Erythroblast (primary cell): ENCODE results near the gene GAPDHS.

Experiments used
- DNase-seq, 2 experiments: peaks; one replicate each; lab custom pipeline; 2025; lab: John Stamatoyannopoulos, UW
- GATA1 ChIP-seq: IDR thresholded peaks from 2 replicates; pipeline ENCODE4 v1.6.1; 2011; ENCODE audit warnings: low read depth, mild to moderate bottlenecking, control low read depth, low read length, moderate library complexity
- POLR2A ChIP-seq: IDR thresholded peaks from 2 replicates; pipeline ENCODE4 v1.6.1; 2011; ENCODE audit warnings: mild to moderate bottlenecking, low read length

Gene GAPDHS

DNA sequence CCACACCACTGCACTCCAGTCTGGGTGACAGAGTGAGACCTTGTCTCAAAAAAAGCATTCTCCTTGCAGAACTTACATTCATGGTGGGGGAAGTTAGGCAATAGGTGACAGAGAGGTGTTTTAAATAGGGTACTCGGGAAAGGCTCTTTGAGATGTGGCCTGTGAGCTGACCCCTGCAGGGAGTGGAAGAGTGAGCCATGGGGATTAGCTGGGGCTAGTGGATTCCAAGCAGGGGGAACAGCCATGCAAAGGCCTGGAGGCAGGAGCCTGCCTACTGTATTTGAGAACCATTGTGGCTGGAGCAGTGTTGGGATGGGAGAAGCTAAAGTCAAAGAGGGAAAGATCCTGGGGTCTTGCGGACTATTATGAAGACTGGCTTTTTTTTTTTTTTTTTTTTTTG lies 15.9 kb upstream of the GAPDHS start:
- no peak for DNase-seq
- TF ChIP-seq GATA1 (no peak), POLR2A (no peak)

DNA sequence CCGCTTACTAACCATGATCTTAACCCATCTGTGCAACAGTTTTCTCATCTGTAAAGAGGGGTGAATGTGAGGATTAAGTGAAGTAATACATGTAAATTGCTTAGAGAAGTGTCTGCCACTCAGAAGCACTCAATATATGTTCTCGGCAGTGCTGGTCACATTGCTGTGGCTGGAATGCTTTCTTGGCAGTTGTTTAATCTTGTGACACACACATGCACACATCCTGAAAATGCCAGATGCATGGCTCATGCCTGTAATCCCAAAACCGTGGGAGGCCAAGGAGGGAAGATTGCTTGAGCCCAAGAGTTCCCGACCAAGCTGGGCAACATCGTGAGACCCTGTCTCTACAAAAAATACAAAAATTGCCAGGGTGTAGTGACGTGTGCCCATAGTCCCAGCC lies 14.9 kb upstream of the GAPDHS start:
- no peak for DNase-seq
- TF ChIP-seq POLR2A, result no peak
- TF ChIP-seq GATA1, result no peak

DNA sequence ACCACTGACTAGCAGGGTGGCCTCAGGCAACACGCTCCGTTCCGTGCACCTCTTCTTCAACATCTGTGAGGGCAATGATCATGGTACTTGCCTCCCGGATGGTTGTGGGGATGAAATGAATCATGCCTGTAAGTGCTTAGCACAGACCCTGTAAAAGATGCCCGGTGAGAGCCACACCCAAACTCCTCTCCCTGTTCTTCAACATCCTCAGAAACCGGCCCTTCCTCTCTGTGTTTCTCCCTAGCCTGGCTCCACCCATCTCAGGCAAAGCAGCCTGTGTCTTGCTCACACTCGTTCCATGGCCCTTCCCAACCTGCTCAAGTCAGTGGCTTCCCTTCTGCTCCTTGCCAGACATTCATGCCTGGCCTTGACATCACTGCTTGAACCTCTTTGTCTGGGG lies 14.0 kb upstream of the GAPDHS start:
- no peak for TF ChIP-seq POLR2A
- no peak for TF ChIP-seq GATA1
- DNase-seq, result no peak

DNA sequence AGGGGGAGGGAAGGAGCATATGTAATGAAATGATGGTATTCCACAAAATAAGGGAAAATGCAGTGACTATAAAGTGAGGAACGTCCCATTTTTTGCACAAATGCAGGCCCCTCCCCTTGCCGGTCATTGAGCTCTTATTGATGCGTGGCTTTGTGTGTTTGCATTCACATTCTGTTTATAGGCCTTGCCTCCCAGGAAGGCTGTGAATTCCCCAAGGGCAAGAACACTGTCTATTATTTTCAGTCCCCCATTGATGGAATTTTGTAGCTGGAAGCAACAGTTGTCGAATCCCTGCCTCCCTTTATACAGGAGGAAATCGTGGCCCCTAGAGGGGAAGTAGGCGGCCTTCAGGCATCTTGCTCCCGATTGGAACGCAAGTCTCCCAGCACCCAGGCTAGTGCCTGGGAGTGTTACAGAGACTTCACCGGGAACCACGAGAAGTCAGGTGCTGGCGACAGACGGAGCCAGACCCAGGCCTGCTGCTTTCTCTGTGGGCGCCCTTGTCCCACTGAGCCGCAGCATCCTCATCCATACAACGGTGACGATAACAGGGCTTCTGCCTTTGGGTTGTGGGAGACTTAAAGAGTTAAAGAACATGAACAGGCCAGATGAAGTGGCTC lies 12.0 kb upstream of the GAPDHS start:
- no peak for TF ChIP-seq GATA1
- no peak for DNase-seq

DNA sequence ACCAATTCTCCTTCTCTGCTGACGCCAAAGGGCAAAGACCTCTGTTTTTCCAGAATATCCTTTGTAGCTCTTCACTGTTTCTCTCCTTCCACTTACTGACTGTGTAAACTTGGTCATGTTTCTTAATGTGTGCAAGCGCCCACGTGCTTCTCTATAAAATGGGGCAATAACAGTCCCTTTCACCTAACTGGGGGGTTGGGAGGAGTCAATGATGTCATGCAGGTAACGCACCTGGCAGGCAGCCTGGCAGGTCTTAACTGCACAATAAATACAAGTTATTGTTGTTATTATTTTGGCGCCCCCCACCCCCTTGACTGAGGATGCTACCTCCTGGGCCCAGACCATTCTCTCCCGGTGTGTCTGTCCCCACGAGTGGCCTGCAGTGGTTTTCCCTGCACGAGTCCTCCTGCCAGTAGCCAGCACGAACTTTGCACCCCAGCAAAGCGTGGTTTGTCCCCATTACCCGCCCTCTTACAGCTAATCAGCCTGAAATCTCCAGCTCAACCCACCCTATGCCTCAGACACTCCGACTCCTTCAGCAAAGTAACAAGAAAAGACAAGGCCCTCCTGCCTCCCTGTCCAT lies 10.4 kb upstream of the GAPDHS start:
- DNase-seq, result no peak
- TF ChIP-seq POLR2A, result no peak
- TF ChIP-seq GATA1, result no peak

DNA sequence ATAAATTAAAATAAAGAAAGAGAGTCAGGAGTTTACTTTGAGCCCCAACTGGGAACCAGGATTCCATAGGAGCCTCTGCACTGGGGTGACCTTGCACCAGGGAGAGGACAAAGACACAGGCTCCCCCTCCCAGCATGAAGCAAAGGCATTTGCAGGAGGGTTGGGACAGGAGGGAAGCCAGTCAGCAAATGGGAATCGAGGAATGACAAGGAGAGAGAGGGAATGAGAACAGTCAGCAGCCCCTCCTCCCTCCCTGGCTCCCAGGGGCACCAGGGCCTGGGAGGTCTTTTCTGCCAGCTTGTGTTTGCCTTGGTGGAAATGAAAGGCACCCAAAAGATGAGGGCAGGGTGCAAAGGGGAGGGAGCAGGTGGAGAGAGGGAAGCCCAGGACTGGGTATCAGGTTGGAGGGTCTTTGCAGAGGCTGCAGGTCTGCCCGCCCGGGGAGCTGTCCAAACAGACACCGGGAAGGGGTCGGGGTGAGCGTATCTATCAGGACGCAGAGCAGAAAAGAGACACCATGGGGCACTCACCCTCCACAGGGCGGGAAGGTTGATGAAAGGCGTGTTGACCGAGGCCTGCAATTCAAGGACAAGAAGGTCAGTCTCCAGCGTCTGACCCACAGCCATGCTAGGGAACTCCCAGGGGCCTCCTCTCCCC lies 8.9 kb upstream of the GAPDHS start:
- no peak for TF ChIP-seq POLR2A
- TF ChIP-seq GATA1, result no peak
- no peak for DNase-seq

DNA sequence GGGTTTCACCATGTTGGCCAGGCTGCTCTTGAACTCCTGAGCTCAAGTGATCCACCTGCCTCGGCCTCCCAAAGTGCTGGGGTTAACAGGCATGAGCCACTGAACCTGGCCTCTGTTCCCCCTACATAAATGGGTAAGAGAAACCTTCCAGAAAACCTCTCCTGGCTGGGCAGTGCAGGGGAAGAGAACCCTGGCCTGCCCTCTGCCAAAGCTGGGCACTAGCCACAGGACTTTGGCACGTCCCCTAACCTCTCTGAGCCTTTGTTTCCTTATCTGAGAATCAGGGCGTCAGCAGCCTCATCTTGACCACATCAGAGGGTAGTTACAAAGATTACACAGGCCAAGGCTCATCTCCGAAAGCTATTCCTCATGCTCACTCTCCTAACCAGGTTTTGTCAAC lies 7.4 kb upstream of the GAPDHS start:
- no peak for TF ChIP-seq POLR2A
- TF ChIP-seq GATA1, result no peak
- DNase-seq, result no peak

DNA sequence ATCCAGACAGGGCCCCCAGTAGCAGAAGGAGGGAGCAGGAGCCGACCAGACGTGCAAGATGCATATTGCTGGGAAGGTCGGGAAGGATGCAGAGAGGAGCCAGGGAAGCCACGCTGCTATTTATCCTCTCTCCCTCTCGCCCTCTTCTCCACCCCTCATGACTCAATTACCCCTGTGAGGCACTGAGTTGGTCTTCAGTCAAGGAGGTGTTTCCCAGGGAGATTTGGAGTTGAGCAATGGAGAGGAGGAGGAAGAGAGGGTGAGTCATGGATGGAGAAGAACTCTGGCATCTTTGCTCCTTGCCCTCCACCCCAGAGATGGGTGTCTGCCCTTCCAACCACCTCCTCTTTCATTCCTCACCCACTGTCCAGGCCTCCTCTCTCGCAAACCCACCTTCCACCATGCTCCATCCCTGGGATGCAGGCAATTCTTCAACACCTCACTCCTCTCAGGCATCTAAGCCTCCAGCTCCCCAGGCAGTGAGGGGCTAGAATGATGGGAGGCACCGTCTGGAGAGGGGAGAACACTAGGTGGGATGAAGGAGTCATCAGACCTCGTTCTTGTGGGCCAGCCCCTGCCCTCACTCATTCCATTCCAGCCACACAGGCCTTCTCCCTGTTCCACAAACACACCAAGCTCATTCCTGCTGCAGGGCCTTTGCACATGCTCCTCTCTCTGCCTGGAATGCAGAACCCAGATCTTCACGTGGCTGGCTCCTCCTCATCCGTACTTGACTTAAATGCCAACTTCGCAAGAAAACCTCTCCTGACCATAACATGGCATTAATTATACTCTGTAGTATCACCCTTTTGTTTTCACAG lies 4.8 kb upstream of the GAPDHS start, which contains the start of gene SBSN:
Gene SBSN, minus strand, starts transcription at position 94 of the 821 bp plus-strand sequence. Its CDS starts 30 bp downstream, at position 64.
- no peak for TF ChIP-seq GATA1
- no peak for TF ChIP-seq POLR2A
- no peak for DNase-seq

DNA sequence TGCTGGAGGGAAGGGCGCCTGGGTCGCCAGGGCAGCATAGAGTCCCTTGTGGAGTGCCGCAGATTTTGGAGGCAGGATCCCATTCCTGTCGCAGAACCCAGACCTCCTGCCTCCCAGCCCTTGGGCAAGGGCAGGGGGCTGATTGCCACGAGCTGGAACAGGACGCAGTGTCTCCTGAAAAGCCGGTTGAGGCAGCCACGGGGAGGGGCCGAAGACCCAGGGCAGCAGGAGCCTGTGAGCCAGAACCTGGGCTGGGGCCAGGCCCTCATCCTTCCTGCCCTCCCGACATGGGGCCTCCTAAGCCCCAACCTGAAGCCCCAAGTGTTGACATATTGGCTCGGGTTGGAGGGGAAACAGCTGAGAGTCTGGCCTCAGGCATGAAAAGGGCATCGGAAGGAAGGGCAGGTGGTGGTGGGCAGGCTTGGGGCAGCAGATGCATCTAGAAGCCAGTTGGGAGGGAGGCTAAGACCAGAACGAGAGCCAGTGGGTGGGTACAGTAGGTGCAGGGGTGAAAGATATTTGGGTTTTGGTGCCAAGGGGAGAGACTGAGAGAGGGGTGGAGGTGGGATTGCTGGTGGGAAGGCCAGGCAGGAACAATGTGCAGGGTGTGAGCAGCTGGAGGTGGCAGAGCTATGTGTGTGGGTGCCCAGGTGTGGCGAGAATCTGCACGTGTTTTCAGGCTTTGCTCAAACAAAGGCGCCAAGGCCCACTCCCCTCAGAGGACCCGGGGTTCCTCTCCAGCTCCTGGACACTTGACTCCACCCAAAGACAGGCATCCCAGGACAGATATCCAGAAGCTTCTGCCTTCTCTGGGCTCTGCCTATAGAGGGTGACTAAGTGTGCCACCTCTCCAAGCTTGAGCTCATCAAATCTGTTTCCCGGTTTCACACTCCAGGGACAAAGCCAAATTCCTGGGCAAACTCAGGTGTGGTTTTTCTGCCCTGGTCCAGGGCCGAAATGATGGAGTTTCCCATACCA lies 3.7 kb upstream of the GAPDHS start:
- no peak for DNase-seq
- no peak for TF ChIP-seq GATA1
- TF ChIP-seq POLR2A, result no peak

DNA sequence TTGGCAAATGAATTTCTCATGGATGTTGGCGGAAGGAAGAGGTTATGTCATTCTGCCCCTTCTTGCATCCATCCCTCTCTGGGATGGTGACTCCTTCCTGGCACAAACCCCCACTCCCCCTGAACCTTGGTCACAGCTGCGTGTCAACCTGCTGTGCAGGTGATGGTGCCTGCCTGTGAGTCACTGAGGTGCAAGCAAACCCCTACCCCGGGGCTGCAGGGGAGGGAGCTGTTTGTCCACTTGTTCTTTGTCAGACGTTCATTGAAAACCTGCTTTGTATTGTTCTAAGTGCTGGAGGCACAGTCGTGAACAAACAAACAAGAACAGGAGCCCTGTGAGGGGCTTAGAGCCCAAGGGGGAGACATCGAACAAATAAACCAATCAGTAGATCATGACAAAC lies 2.0 kb upstream of the GAPDHS start:
- no peak for DNase-seq
- TF ChIP-seq POLR2A, result no peak

DNA sequence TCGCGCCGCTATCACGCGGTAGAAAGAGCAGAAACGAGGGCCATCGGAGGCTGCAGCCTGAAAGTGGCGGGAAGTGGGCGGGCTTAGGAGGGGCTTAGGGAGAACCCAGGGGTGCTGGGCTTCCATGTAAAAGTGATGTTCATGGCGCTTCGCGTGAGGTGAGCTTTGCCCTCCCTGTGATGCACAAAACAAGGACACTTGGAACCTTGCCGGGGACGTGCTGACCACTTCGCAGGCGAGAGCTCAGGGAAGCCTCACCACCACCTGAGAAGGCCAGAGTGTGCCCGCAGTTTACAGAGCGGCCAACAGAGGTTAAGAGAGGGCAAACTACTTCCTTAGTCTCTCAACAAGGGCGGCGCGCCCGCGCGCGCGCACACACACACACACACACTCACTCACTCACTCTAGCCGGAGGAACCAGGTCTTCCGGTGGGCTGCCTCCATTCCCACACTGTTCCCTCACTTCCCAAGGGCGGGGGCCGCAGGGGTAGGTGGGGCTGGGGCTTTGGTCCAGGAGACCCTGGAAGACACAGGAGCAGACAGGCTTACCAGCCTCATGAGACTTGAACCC lies 651 bp downstream of the GAPDHS start:
- TF ChIP-seq GATA1, result no peak
- TF ChIP-seq POLR2A, result no peak
- no peak for DNase-seq

DNA sequence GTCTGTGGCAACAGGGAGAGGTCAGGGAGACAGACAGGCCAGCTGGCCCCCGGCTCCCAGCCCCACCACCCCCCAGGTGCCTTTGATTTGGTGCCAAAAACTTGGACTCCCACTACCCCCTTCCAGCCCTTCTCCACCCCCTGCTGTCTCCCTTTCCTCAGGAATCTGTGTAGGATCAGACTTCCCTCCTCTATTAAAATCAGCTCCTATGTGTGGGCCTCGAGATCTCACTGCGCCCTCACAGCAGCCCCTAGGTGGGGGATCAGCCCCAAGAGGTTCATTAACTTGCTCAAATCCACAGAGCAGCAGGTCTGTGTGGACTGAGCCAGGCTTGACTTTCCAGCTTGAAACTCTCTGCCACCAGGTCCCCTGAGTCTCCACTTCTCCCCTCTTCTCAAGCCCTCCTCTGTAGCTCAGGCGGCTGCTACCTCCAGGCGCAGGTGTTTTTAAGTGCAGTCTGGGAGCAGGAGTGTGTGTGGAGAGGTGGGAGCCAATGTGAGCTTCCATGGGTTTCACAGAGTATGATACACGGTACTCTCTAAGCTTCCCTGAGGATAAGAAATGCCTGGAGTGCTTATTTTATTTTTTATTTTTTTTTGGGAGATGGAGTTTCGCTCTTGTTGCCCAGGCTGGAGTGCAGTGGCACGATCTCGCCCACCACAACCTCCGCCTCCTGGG lies 1.7 kb downstream of the GAPDHS start:
- TF ChIP-seq POLR2A (no peak), GATA1 (no peak)
- DNase-seq, result no peak

DNA sequence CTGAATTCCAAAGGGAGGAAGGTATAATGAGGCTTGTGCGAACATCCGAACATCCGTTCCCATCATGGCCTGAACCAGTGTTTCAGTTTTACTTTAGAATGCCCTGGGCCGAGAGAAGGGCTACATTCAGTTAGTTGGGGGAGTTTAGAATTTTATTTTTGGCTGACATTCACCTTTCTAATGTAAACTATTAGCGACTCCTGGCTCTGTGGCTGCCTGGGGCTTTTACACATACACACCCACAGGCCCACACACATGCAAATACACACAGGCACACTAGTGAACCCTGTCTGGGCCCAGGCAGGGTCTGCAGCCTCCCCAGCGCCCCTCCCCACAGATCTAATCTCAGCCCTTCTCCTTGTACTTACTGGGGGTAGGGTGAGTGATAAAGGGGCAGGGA lies 6.1 kb downstream of the GAPDHS start:
- DNase-seq, result no peak
- TF ChIP-seq POLR2A (no peak), GATA1 (no peak)

DNA sequence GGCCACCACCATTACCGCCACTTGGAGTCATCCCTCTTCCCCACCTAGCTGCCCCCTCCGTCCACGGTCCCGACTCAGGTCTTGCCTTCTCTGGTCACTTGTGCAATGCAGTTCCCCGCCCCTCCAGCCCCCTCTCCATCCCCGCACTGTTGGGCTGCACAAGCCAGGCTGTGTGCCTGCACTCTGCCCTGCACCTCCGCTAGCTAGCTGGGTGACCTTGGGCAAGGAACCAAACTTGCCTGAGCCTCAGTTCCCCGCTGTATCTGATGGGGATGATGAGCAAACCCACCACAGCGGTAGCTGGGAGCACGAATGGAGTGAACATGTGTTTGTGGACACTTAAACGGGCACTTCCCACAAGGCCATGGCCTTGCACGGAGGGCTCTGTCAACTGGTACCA lies 6.6 kb downstream of the GAPDHS start:
- TF ChIP-seq GATA1 (no peak), POLR2A (no peak)
- DNase-seq, result no peak
